ENCODE data around the gene KIF3C. TPM values are rescaled to one million over a fixed set of nuclear protein-coding genes. Genes with fewer than 3 reads are reported as not detected.
A peak's percentile ranks its signal among the peaks of the same experiment; 100 is the strongest.

Gene KIF3C
- total RNA-seq, 4 donors from 2014 or later, result 3.6 to 6.7 (median 4.2) TPM

- no peak overlapping the region for H3K4me3 ChIP-seq (ENCODE audit: low read depth, poor library complexity, severe bottlenecking)
- TF ChIP-seq, protein P1, sequence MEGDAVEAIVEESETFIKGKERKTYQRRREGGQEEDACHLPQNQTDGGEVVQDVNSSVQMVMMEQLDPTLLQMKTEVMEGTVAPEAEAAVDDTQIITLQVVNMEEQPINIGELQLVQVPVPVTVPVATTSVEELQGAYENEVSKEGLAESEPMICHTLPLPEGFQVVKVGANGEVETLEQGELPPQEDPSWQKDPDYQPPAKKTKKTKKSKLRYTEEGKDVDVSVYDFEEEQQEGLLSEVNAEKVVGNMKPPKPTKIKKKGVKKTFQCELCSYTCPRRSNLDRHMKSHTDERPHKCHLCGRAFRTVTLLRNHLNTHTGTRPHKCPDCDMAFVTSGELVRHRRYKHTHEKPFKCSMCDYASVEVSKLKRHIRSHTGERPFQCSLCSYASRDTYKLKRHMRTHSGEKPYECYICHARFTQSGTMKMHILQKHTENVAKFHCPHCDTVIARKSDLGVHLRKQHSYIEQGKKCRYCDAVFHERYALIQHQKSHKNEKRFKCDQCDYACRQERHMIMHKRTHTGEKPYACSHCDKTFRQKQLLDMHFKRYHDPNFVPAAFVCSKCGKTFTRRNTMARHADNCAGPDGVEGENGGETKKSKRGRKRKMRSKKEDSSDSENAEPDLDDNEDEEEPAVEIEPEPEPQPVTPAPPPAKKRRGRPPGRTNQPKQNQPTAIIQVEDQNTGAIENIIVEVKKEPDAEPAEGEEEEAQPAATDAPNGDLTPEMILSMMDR (IDR thresholded peaks at IDR 0.05), result no peak
- no peak for TF ChIP-seq POLR2A (IDR thresholded peaks at IDR 0.05)
- DNase-seq (ENCODE audit: low spot score in 2 of 2), result no peak
- intact Hi-C loops (cut with DNase I; ENCODE audit: low total_unique reads), result no loop called here
- 76 to 81% methylated on average over 4 of the region's 4 CpGs for WGBS, 2 donors
Observed at GRCh38 chr2:25881764-25882163, 100.5 kb downstream of the KIF3C start.

- no peak for TF ChIP-seq POLR2A (IDR thresholded peaks at IDR 0.05)
- TF ChIP-seq, protein P1 (IDR thresholded peaks at IDR 0.05), result no peak
- intact Hi-C loops (cut with DNase I; ENCODE audit: low total_unique reads), result no loop called here
- 85 to 90% methylated on average over 5 of the region's 5 CpGs for WGBS, 2 donors
- H3K4me3 ChIP-seq (ENCODE audit: low read depth, poor library complexity, severe bottlenecking), result no peak overlapping the region
- no peak for DNase-seq (ENCODE audit: low spot score in 2 of 2)
Observed at GRCh38 chr2:25879133-25879730, 103.1 kb downstream of the KIF3C start.

- 3% methylated on average over 32 to 36 of the region's 56 CpGs for WGBS, 2 donors
- peak; percentile 95 to 98 for DNase-seq (ENCODE audit: low spot score in 2 of 2)
- intact Hi-C loops (cut with DNase I; ENCODE audit: low total_unique reads), result no loop called here
- TF ChIP-seq, protein P1 (IDR thresholded peaks at IDR 0.05), result no peak
- no peak for TF ChIP-seq POLR2A (IDR thresholded peaks at IDR 0.05)
- H3K4me3 ChIP-seq (ENCODE audit: low read depth, poor library complexity, severe bottlenecking), result peak within 1 kb of the TSS; percentile 83
Observed at GRCh38 chr2:25878361-25879132, 103.8 kb downstream of the KIF3C start, which contains the start of gene ASXL2. ASXL2 (minus strand) TSS chr2:25878487; CDS start chr2:25878222, 265 bp downstream.

DNA sequence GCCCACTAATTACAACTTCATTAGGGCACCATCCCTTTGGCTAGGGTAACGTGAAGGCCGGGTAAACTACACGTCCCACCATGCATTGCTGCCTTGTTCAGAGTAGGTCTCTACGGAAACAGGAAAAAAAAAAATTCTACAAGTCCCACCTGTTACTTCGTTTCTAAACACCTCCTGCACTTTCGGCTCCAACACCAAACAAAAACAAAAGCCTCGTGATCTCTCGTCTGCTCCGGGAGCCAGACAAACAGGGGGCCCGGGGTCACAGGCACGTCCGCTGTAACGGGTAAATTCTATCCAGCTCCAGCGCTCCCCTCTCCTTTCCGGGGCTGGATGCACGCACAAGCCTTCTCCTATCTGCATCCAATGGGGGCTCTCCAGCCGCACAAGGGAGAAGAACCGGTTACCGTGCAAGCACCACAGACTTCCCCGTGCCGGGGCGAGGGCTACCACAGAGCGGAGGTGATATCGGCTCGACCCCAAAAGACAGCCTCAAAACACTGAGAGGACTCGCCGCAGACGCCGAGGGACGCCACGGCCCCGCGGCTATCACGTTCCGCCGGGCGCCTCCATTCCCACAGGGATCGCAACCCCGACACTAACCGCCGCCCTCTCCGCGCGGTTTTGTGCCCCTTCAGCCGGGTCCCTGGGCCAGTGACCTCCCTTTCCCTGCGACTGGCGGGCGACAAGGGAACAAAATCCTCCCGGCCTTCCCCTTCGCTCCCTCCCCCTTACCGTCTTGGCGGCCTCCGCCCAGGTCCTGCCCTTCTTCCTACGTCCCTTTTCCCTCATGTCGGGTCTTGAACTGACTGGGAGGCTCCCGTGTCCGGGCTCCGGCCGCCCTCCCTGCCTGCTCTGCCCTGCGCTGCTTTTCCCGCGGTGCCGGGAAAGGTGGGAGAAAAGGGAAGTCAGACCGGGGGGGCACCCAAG, 104.6 kb downstream of the KIF3C start:
- H3K4me3 ChIP-seq (ENCODE audit: low read depth, poor library complexity, severe bottlenecking), result peak overlapping the region; percentile 83
- DNase-seq (ENCODE audit: low spot score in 2 of 2), result peak; percentile 21 to 89
- no peak for TF ChIP-seq POLR2A (IDR thresholded peaks at IDR 0.05)
- TF ChIP-seq, protein P1 (IDR thresholded peaks at IDR 0.05), result no peak
- intact Hi-C loops (cut with DNase I; ENCODE audit: low total_unique reads), result no loop called here
- 1% methylated on average over 42 to 48 of the region's 64 CpGs for WGBS, 2 donors

Other genes starting within 250 kb of the KIF3C start
- gene ASXL2, start 104.0 kb downstream of the KIF3C start, total RNA-seq, result 10 to 100 TPM; 15.1 to 21.4 (median 20.0) TPM
- 100 to 1,000 TPM; 125 to 228 (median 184) TPM for gene RAB10, start 51.6 kb upstream of the KIF3C start, total RNA-seq
- under 1 TPM; 0.04 to 0.95 (median 0.45) TPM for gene GAREM2, start 190.6 kb upstream of the KIF3C start, total RNA-seq